Measurements from ENCODE around the gene NOS1AP.

The NOS1AP gene

GRCh38 chr1:162251102-162251501 is 181.6 kb downstream of the NOS1AP start:
- no peak for DNase-seq (ENCODE audit: low read depth in 3 of 3)

- DNase-seq (ENCODE audit: low read depth in 3 of 3), result no peak
These were observed 182.7 kb downstream of the NOS1AP start for GRCh38 chr1:162252214-162252613.

- DNase-seq (ENCODE audit: low read depth in 3 of 3), result no peak
These were observed 184.3 kb downstream of the NOS1AP start for GRCh38 chr1:162253790-162254189.

- DNase-seq (ENCODE audit: low read depth in 3 of 3), result no peak
These were observed 186.8 kb downstream of the NOS1AP start for GRCh38 chr1:162256287-162256686.

GRCh38 chr1:162258394-162258793 is 188.9 kb downstream of the NOS1AP start:
- DNase-seq (ENCODE audit: low read depth in 3 of 3), result no peak

- no peak for DNase-seq (ENCODE audit: low read depth in 3 of 3)
These were observed 190.5 kb downstream of the NOS1AP start for GRCh38 chr1:162259894-162260455.

GRCh38 chr1:162264108-162264507 is 194.6 kb downstream of the NOS1AP start:
- no peak for DNase-seq (ENCODE audit: low read depth in 3 of 3)

- DNase-seq (ENCODE audit: low read depth in 3 of 3), result no peak
These were observed 196.5 kb downstream of the NOS1AP start for GRCh38 chr1:162265983-162266382.

- DNase-seq (ENCODE audit: low read depth in 3 of 3), result no peak
These were observed 200.7 kb downstream of the NOS1AP start for GRCh38 chr1:162270016-162270770.

GRCh38 chr1:162271972-162272371 is 202.5 kb downstream of the NOS1AP start:
- DNase-seq (ENCODE audit: low read depth in 3 of 3), result no peak

GRCh38 chr1:162272419-162272818 is 202.9 kb downstream of the NOS1AP start:
- DNase-seq (ENCODE audit: low read depth in 3 of 3), result no peak

- DNase-seq (ENCODE audit: low read depth in 3 of 3), result no peak
These were observed 206.2 kb downstream of the NOS1AP start for GRCh38 chr1:162275622-162276175.

GRCh38 chr1:162276493-162276892 is 207.0 kb downstream of the NOS1AP start:
- no peak for DNase-seq (ENCODE audit: low read depth in 3 of 3)

GRCh38 chr1:162279136-162279498 is 209.6 kb downstream of the NOS1AP start:
- DNase-seq (ENCODE audit: low read depth in 3 of 3), result no peak

GRCh38 chr1:162281426-162281825 is 211.9 kb downstream of the NOS1AP start:
- no peak for DNase-seq (ENCODE audit: low read depth in 3 of 3)

GRCh38 chr1:162283657-162284056 is 214.2 kb downstream of the NOS1AP start:
- no peak for DNase-seq (ENCODE audit: low read depth in 3 of 3)

GRCh38 chr1:162284206-162284955 is 214.9 kb downstream of the NOS1AP start:
- DNase-seq (ENCODE audit: low read depth in 3 of 3), result no peak

GRCh38 chr1:162285149-162285561 is 215.7 kb downstream of the NOS1AP start:
- DNase-seq (ENCODE audit: low read depth in 3 of 3), result no peak

GRCh38 chr1:162291000-162291399 is 221.5 kb downstream of the NOS1AP start:
- DNase-seq (ENCODE audit: low read depth in 3 of 3), result no peak

GRCh38 chr1:162292422-162292849 is 222.9 kb downstream of the NOS1AP start:
- no peak for DNase-seq (ENCODE audit: low read depth in 3 of 3)

GRCh38 chr1:162293073-162293692 is 223.7 kb downstream of the NOS1AP start:
- no peak for DNase-seq (ENCODE audit: low read depth in 3 of 3)

GRCh38 chr1:162294015-162294414 is 224.5 kb downstream of the NOS1AP start:
- DNase-seq (ENCODE audit: low read depth in 3 of 3), result no peak
